B cell (primary cell): ENCODE results near the gene RBM20. TPM values are rescaled to one million over a fixed set of nuclear protein-coding genes. Genes with fewer than 3 reads are reported as not detected.

ENCODE experiments used
- ATAC-seq: fragments of 200-7000 bp; cut with Tn5 transposase; one replicate; pipeline ENCODE4 v1.10.0; 2021; ENCODE audit warnings: low read depth, mild to moderate bottlenecking, moderate number of reproducible peaks, moderate library complexity
- CTCF ChIA-PET: fragments of 350-600 bp; sonication (Branson Sonifier 250); formaldehyde crosslinking; loops from one replicate; lab custom pipeline; 2021; ENCODE audit warnings: antibody characterized with exemption, inconsistent platforms; lab: Charles Lee
- POLR2A ChIA-PET: fragments of 350-600 bp; sonication (Branson Sonifier 250); formaldehyde crosslinking; loops from one replicate; lab custom pipeline; 2021; ENCODE audit warnings: antibody characterized with exemption; lab: Charles Lee
- DNase-seq: peaks from one replicate; pipeline ENCODE4 v3.0.0; 2013
- H2AFZ ChIP-seq: 2 replicates; pipeline ENCODE4 v1.6.1; 2012; ENCODE audit warnings: mild to moderate bottlenecking, low read depth, low read length; ENCODE audit not compliant: insufficient read depth, poor library complexity, severe bottlenecking
- H3K27ac ChIP-seq, 2 donors: 1 replicate in 1 of 2; 2 replicates in 1 of 2; pipeline ENCODE4 v1.5.1; 2012 to 2013; ENCODE audit warnings: low read length in 2 of 2, mild to moderate bottlenecking in 2 of 2, moderate library complexity in 1 of 2
- H3K27me3 ChIP-seq, 4 experiments: fragments of 200-600 bp in 1 of 4; sonication (generic) in 1 of 4; replicated peaks in 1 of 4; 1 replicate in 2 of 4; 2 replicates in 2 of 4; pipeline versions ENCODE4 v1.6.1 to v1.7.0; 2013 to 2016; ENCODE audit warnings: low read length in 3 of 4, mild to moderate bottlenecking in 2 of 4, mixed read lengths in 1 of 4, moderate library complexity in 1 of 4; ENCODE audit not compliant: insufficient read depth in 4 of 4, control insufficient read depth in 3 of 4; ENCODE audit errors: control extremely low read depth in 1 of 4
- H3K36me3 ChIP-seq, 2 experiments: replicated peaks in 1 of 2; 1 replicate in 1 of 2; 2 replicates in 1 of 2; pipeline versions ENCODE4 v1.6.1 to v1.7.1; 2013; ENCODE audit warnings: low read length in 1 of 2; ENCODE audit not compliant: insufficient read depth in 2 of 2, control insufficient read depth in 1 of 2; ENCODE audit errors: control extremely low read depth in 1 of 2, extremely low read depth in 1 of 2
- H3K4me1 ChIP-seq, 2 donors: fragments of 200-600 bp in 1 of 2; sonication (generic) in 1 of 2; 1 replicate in 1 of 2; 2 replicates in 1 of 2; pipeline versions ENCODE4 v1.5.1 to v1.6.1; 2013 to 2017; ENCODE audit warnings: low read length in 2 of 2; ENCODE audit not compliant: control insufficient read depth in 2 of 2, insufficient read depth in 2 of 2
- H3K4me2 ChIP-seq: replicated peaks from 2 replicates; pipeline ENCODE3; 2012; ENCODE audit warnings: mild to moderate bottlenecking, low read depth, low read length; ENCODE audit not compliant: poor library complexity, severe bottlenecking
- H3K4me3 ChIP-seq, 5 experiments: fragments of 200-600 bp in 1 of 5; sonication (generic) in 1 of 5; 1 replicate in 3 of 5; 2 replicates in 2 of 5; pipeline versions ENCODE4 v1.5.1 to v1.7.0; 2011 to 2016; ENCODE audit warnings: low read length in 4 of 5, mild to moderate bottlenecking in 4 of 5, low read depth in 2 of 5, control low read depth in 1 of 5, moderate library complexity in 1 of 5; ENCODE audit not compliant: insufficient read depth in 1 of 5; ENCODE audit errors: control extremely low read depth in 1 of 5, extremely low read depth in 1 of 5
- H3K79me2 ChIP-seq: fragments of 200-600 bp; sonication (generic); one replicate; pipeline ENCODE4 v1.6.0; 2016; ENCODE audit warnings: low read length; ENCODE audit not compliant: control insufficient read depth, insufficient read depth
- H3K9ac ChIP-seq: fragments of 200-600 bp; sonication (generic); 2 replicates; pipeline ENCODE4 v1.6.1; 2017; ENCODE audit warnings: mild to moderate bottlenecking, low read length, moderate library complexity
- H3K9me3 ChIP-seq, 3 donors: one replicate each; pipeline versions ENCODE4 v1.6.1 to v1.7.1; 2013; ENCODE audit warnings: low read length in 2 of 3; ENCODE audit not compliant: control insufficient read depth in 2 of 3, insufficient read depth in 1 of 3; ENCODE audit errors: control extremely low read depth in 1 of 3
- H4K20me1 ChIP-seq: 2 replicates; pipeline ENCODE4 v1.6.0; 2012; ENCODE audit warnings: mild to moderate bottlenecking, low read length; ENCODE audit not compliant: insufficient read depth, control insufficient read depth, poor library complexity, severe bottlenecking
- H3K27ac Mint-ChIP-seq: one replicate; pipeline ENCODE4 v1.8.0; 2021; ENCODE audit warnings: mixed read lengths
- H3K27me3 Mint-ChIP-seq: one replicate; pipeline ENCODE4 v1.8.0; 2021; ENCODE audit warnings: mixed read lengths
- H3K4me1 Mint-ChIP-seq: one replicate; pipeline ENCODE4 v1.8.0; 2021; ENCODE audit warnings: mixed read lengths
- H3K4me3 Mint-ChIP-seq: one replicate; pipeline ENCODE4 v1.8.0; 2021; ENCODE audit warnings: mixed read lengths
- H3K9me3 Mint-ChIP-seq: one replicate; pipeline ENCODE4 v1.8.0; 2022; ENCODE audit warnings: mixed read lengths; ENCODE audit not compliant: insufficient read depth
- CTCF ChIP-seq: fragments of 200-600 bp; IDR thresholded peaks from one replicate; pipeline ENCODE4 v1.8.0; 2022; ENCODE audit warnings: antibody characterized with exemption, mild to moderate bottlenecking
- EZH2 ChIP-seq: IDR thresholded peaks from 2 replicates; pipeline ENCODE4 v1.6.1; 2012; ENCODE audit warnings: borderline replicate concordance, low read depth, mild to moderate bottlenecking, moderate library complexity, low read length; ENCODE audit not compliant: insufficient read depth, poor library complexity, severe bottlenecking
- WGBS: methylation state at CpG from one replicate; pipeline ENCODE4 v1.1.5; 2013; ENCODE audit warnings: missing lambda C conversion rate; ENCODE audit not compliant: insufficient coverage; 5-methylcytosine and 5-hydroxymethylcytosine counted together
- intact Hi-C: fragments of 100-400 bp; cut with micrococcal nuclease; formaldehyde crosslinking; loops from one replicate; pipeline ENCODE4 v1.10.0; 2022
- polyA plus RNA-seq: library from polyadenylated mRNA; depleted of rRNA; stranded (reverse); fragments of >200 nt; gene quantifications from 2 replicates; pipeline ENCODE4 v1.2.3, GENCODE V29; 2012
- total RNA-seq, 2 donors: library from RNA; stranded (reverse); fragments of 120-200 nt in 1 of 2; gene quantifications; 1 replicate in 1 of 2; 2 replicates in 1 of 2; pipeline versions ENCODE4 v1.2.3 to v1.2.4, GENCODE V29; 2013 to 2022

RBM20 gene
- total and polyA plus RNA-seq, 2 donors (not counting 1 experiment from before 2014, with no cell fraction given): not detected

- no peak overlapping the region for H3K27ac ChIP-seq
- no peaks in the 10 kb centered on the region for H3K27me3 Mint-ChIP-seq
- ChIA-PET CTCF (interaction anchor here (0.9 to 1.6 kb wide), 5 partner anchors 11 to 57 kb away, joined by 3 to 6 read pairs (median 4); no protein-coding TSS in a partner anchor), POLR2A (no interaction called here)
- TF ChIP-seq CTCF (no peak), EZH2 (no peak)
- H4K20me1 ChIP-seq: no peaks in the 10 kb centered on the region
- no peaks in the 10 kb centered on the region for H3K79me2 ChIP-seq
- peaks cover 31% of the 10 kb centered on the region for H3K4me1 Mint-ChIP-seq
- no peak overlapping the region for H3K9ac ChIP-seq
- H3K4me2 ChIP-seq: no peak overlapping the region
- no peaks in the 10 kb centered on the region for H3K27me3 ChIP-seq
- peaks cover 17 to 28% of the 10 kb centered on the region in 2 donors for H3K4me1 ChIP-seq
- H3K36me3 ChIP-seq: no peaks in the 10 kb centered on the region
- no peaks in the 10 kb centered on the region for H3K9me3 ChIP-seq
- WGBS: no CpG with 5 or more reads among the region's 3 CpGs
- intact Hi-C loops: no loop called here
- ATAC-seq (no peak), DNase-seq (no peak)
- H3K9me3 Mint-ChIP-seq: no peaks in the 10 kb centered on the region
- H3K4me3 Mint-ChIP-seq: no peak overlapping the region
- H3K4me3 ChIP-seq: no peak overlapping the region
- H2AFZ ChIP-seq: no peak overlapping the region
- no peak overlapping the region for H3K27ac Mint-ChIP-seq
Measured at GRCh38 chr10:110836706-110837105, 192.6 kb downstream of the RBM20 start.

- DNase-seq (no peak), ATAC-seq (no peak)
- POLR2A ChIA-PET: no interaction called here
- 100% methylated on average over 1 of the region's 2 CpGs for WGBS
- Mint-ChIP-seq H3K4me3 (no peak overlapping the region), H3K27ac (peak overlapping the region; percentile 8), H3K9me3 (no peaks in the 10 kb centered on the region), H3K4me1 (peaks cover 40% of the 10 kb centered on the region), H3K27me3 (no peaks in the 10 kb centered on the region)
- Histone ChIP-seq H3K4me1 (peaks cover 26 to 37% of the 10 kb centered on the region in 2 donors), H3K4me2 (no peak overlapping the region), H3K9me3 (no peaks in the 10 kb centered on the region), H3K27me3 (no peaks in the 10 kb centered on the region), H3K36me3 (no peaks in the 10 kb centered on the region), H3K27ac (no peak overlapping the region), H3K9ac (no peak overlapping the region), H3K79me2 (no peaks in the 10 kb centered on the region), H4K20me1 (no peaks in the 10 kb centered on the region), H2AFZ (no peak overlapping the region), H3K4me3 (no peak overlapping the region)
- no peak for TF ChIP-seq CTCF
- TF ChIP-seq EZH2: no peak
- intact Hi-C loops: no loop called here
- CTCF ChIA-PET: interaction anchor here (0.9 to 1.6 kb wide), 4 partner anchors 12 to 56 kb away, joined by 3 to 6 read pairs (median 4); no protein-coding TSS in a partner anchor
Measured at GRCh38 chr10:110837418-110838171, 193.5 kb downstream of the RBM20 start.
